HG03342 (cell line): ENCODE measurements around the gene CLN6.
"Not testable (repeated sequence)": the region's sequence is repeated elsewhere in the genome, so short reads cannot be mapped to it uniquely, and the experiment has no call there.

Source experiments
- ATAC-seq: cut with Tn5 transposase; IDR thresholded peaks from one replicate; pipeline ENCODE4 v1.9.1; 2021; ENCODE audit warnings: mild to moderate bottlenecking, moderate library complexity; ENCODE audit not compliant: unreplicated experiment

CLN6 gene

DNA sequence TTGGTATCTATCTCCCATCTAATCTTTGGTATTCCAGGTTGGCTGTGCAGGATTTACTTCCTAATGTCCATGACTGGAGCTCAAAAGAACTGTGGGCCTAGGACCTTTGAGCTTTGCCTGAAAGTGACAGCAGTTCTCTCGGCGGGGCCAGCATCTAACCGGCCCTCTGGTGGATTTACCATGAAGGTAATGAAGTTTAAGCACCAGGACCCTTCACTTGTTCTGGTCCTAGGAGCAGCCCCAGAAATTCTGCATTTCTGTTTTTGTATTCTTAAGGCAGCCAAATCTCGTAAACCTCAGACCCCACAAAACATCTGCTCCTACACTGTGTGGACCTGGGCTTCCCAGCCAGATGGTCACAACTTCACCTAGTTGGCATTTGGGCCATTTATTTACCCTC is 37.4 kb downstream of the CLN6 start:
- ATAC-seq, result no peak

DNA sequence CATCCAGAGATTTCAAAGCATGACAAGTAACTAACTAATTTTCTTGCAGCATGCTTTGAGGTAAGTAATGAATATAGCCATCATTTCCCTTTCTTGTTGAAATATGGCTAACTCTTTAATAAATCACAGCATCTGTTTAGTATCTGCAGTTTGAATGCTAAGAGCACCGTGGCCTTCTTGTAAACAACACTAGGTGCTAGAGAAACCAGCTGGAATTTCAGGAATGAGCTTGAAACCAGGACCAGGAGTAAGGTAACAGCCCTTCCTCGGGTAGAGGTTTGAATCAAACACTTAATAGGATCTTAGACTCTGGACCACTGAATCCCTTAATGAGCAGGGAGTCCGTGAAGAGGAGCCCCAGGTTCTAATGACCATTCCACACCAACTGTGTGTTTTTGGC is 38.0 kb downstream of the CLN6 start:
- no peak for ATAC-seq

DNA sequence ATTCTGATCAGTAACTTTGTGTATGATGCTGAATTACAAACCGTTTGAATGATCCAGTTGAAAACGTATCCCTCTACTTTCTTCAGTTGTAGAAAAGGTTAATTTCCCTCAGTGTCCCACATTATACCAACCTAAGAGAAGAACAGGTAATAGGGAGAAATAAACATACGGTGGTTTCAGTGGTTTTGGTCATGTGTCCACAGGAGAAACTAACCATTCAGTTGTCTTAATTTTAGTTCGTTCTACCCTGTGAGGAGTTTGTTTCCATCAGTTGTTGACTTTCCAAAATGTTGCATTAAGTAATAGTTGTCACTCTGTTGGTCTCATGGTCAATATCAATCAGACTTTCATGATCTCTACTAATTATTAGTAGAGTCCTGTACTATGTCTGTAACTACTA is 39.5 kb downstream of the CLN6 start:
- no peak for ATAC-seq

DNA sequence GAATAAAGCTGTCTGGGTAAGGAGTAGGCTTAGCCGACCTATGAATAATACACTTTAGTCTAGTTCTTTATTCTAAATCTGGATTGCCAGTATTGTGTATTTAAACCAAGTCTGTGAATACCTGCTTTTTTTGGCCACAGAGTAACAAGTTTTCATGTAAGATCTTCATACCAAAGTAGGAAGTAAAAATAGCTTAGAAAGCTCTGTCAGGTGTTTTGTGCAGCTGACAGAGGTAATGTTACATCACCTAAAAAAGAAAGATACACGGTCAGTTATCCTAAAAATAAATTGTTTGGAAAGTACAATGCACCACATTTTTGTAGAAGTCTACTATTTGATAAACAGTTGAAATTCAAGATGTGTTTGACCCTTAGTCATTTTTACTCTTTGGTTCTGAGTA is 40.9 kb downstream of the CLN6 start:
- ATAC-seq, result no peak

DNA sequence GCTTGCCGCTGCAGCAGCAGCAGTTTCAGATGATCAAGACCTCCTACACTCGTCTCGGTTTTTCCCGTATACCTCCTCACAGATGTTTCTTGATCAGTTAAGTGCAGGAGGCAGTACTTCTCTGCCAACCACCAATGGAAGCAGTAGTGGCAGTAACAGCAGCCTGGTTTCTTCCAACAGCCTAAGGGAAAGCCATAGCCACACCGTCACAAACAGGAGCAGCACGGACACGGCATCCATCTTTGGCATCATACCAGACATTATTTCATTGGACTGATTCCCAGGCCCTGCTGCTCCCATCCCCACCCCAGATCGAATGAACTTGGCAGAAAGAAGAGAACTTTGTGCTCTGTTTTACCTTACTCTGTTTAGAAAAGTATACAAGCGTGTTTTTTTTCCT is 42.0 kb downstream of the CLN6 start:
- no peak for ATAC-seq

DNA sequence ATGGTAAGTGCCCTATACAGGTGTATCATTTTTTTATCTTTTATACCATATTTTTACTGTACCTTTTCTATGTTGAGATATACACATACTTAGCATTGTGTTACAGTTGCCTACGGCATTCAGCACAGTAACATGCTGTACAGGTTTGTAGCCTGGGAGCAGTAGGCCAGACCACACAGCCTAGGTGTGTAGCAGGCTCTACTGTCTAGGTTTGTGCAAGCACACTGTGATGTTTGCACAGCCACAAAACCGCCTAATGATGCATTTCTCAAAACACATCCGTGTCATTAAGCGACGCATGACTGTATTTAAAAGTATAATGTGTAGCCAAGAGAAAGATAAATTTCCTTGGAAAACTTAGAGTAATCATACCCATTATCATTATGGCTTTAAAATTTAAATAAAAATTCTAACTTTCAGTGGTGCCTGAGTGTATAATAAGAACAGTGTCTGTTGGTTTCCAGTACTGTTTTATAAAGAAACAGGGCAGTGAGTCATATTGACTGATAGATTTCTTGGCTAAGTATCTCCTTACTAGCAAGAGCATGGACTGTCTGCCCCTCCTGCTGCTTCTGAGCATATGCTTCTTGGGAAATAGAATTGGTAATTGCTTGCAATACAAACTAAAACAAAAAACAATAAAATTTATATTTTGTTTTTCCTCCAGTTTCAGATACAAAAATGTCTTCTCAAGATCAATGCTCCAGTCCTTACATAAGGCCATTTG is 42.7 kb downstream of the CLN6 start:
- no peak for ATAC-seq

DNA sequence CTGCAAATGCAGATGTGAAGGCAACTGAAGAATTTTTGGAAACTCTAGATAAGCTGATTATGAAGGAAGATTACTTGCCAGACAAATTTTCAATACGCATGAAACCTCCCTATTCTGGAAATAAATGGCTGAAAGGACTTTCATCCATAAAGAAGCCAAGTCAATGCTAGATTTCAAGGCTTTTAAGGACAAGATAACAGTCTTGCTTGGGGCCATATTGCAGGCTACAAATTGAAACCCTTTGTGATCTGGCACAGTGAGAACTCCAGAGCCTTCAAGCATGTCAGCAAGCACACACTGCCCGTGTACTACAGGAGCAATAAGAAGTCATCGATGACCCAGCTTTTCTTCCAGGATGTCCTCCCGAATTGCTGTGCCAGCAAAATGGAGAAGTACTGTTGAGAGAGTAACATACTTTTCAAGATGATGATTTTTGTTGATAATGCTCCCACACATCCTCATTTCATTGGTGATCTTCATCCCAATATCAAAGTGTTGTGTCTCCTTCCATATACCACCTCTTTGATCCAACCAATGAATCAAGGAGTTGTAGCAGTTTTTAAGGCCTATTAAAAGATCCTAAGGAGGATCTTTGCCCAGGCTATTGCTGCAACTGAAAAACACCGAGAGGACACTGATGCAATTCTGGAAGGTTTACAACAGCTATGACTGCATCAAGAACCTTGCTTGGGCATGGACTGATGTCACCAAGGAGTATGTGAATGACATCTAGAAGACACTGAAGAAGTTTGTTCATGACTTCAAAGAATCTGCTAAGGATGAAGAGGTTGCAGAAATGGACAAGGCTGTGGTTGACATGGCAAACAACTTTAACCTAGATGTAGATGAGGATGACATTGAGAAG is 44.7 kb downstream of the CLN6 start:
- no peak for ATAC-seq

DNA sequence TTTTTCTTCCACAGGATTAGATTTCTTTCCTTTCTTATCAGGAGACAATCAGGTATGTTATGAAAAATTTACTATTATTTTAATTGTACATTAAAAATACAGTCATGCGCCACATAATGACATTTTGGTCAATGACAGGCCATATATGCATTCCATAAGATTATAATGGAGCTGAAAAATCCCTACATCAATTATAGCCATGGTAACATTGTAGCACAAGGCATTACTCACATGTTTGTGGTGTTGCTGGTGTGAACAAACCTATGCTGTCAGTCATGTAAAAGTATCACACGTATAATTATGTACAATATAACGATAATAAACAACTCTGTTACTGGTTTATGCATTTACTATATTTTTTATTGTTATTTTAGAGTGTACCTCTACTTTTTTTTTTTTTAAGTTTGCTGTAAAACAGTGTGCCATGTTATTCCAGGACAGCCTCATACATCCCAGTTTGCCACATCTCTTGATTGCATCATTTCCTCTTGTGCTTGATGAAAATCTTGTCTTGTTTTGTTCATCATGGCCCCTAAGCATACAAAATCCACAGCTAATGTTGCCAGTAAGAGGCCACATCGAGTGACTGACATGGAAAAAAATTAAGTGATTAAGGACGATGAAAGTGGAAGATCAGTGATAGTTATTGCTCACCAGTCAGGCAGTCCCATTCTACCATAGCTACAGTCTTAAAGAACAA is 45.8 kb downstream of the CLN6 start:
- no peak for ATAC-seq

DNA sequence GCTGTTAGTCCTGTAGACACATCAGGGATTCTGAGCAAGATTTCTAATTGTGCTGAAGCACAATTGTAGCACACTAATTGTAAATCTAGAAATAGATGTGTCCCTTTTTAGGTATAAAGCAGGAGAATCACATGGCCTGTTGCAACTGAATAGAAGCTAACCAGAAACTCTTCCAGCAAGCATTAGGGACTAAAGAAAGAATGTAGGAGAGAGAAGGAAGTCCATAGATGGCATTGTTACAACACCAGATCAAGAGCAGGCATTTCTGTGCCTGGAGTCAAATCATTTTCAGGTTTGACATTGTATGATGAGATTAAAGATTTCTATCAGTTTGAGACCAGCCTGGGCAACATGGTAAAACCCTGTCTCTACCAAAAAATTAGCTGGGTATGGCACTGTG is 51.8 kb downstream of the CLN6 start:
- no peak for ATAC-seq

DNA sequence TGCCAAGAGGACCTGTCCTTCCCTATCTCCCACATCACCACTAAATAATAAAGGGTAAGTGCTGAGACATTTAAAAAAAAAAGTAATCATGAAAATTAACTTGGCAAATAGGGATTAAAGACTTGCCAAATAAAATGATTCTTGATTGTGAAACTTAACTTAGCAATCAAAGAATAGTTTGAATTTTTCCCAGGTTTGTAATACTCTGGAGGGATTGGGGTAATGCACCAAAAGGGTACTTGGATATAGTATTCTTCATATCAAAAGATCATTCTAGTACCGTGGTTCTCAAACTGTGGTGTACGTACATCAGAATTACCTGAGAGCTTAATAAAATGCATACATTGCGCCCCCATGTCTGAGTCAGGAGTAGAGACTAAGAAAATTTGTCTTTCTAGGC is 52.9 kb downstream of the CLN6 start:
- no peak for ATAC-seq

DNA sequence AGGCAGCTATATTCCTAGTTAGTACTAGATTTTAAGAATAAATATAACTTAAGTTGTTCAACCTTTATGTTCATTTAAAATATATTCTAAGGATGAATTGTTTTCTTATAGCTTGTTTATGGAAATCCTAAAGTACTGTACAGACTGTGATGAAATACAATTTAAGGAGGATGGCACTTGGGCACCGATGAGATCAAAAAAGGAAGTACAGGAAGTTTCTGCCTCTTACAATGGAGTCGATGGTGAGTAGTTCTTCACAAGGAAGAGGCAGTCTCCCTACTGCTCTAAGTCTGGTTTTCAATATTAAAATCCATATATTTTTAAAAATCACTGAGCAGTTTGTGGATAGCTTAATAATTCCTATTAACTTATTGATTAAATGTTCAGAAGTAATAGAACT is 54.0 kb downstream of the CLN6 start:
- ATAC-seq, result no peak

DNA sequence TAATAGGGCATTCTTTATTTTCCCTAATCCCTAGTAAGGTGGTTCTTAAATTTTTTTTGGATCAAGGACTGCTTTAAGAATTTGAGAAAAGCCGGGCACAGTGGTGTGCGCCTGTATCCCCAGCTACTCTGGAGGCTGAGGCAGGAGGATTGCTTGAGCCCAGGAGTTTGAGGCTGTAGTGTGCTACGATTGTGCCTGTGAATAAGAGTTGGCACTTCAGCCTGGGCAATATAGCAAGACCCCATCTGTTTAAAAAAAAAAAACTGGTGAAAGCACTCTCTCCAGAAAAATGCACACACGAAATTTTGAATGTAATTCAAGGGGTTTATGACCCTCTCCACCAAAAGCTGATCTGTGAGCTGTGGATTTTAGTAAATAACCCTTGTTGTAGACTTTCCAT is 56.4 kb downstream of the CLN6 start:
- ATAC-seq, result no peak

DNA sequence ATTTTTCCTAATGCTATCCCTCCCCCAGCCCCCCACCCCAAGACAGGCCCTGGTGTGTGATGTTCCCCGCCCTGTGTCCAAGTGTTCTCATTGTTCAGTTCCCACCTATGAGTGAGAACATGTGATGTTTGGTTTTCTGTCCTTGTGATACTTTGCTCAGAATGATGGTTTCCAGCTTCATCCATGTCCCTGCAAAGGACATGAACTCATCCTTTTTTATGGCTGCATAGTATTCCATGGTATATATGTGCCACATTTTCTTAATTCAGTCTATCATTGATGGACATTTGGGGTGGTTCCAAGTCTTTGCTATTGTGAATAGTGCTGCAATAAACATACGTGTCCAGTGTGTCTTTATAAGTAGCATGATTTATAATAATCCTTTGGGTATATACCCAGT is 57.5 kb downstream of the CLN6 start:
- not testable (repeated sequence) for ATAC-seq

DNA sequence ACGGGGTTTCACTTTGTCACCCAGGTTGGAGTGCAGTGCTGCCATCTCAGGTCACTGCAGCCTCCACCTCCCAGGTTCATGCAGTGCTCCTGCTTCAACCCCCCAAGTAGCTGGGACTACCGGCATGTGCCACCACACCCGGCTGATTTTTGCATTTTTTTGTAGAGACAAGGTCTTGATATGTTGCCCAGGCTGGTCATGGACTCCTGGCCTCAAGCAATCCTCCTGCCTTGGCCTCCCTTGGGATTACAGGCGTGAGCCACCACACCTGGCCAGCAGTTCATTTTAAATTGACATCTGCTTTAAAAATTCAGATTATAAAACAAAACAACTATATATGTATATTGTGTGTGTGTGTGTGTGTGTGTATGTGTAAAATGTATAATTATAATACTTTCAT is 62.7 kb downstream of the CLN6 start:
- no peak for ATAC-seq

DNA sequence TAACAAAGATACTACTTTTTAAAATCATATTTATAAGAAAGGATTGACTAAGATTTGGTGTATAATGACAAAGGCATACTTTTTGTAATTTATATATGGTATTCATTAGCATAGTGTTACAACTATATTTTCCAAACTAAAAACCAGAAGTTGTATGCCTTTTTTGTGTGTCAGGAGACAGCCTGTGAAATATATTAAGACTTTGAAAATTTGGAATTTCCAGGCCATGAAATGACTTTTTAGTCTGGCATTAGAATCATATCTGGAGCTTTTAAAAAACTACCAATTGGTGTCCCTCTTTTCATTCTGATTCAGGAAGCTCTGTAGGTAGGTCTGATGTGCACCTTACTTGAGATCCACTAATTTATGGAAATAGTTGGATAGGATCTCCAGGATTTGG is 66.3 kb downstream of the CLN6 start:
- ATAC-seq, result no peak

DNA sequence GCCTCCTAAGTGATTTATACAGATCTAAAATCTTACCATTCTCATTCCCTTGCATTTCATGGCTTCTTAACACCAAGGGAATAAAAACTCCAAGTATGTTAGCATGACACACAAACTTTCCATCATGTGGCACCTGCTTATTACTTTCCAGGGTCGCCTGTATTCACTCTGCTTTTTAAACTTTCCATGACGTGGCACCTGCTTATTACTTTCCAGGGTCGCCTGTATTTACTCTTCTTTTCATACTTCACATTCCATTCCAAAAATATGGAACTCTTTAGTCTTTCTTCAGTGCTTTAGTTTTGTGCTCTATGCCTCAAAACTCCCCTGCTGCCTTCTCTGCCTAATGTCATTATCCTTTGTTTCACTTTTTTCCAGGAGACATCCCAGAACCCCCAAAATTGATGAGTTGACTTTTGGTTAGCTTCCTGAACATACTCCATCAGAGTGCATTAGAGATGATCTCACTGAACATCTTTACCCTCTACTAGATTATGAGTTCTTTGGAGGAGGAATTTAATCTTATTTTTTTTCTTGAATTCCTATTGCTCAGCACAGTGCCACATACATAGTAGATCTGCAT is 71.4 kb downstream of the CLN6 start:
- ATAC-seq, result no peak

DNA sequence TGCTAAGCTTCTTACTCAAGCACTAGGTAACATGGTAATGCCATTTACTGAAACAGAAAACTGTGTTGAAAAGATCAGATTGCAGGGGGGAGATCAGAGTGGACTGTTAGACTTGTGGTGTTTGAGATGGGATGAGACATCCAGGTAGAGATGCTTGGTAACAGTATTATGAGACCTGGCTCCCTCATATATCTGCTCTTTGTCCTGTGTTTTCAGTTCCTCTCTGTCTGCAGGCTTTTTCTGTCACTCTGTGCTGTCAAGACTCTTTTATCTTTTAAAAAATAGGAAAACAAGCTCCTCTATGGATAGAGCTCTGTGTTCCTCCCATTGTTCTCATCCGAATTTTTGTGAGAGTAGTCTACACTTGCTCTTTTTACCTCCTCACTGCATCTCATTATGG is 72.5 kb downstream of the CLN6 start:
- no peak for ATAC-seq
